ENCODE data around the gene PRRT1.

- TF ChIP-seq, protein P1, sequence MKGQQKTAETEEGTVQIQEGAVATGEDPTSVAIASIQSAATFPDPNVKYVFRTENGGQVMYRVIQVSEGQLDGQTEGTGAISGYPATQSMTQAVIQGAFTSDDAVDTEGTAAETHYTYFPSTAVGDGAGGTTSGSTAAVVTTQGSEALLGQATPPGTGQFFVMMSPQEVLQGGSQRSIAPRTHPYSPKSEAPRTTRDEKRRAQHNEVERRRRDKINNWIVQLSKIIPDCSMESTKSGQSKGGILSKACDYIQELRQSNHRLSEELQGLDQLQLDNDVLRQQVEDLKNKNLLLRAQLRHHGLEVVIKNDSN (IDR thresholded peaks at IDR 0.05), result no peak
- TF ChIP-seq ZBTB7A (IDR thresholded peaks at IDR 0.05; ENCODE audit: low read depth), result no peak
- no peak for TF ChIP-seq TCF12 (IDR thresholded peaks at IDR 0.05; ENCODE audit: low read depth)
- TF ChIP-seq TEAD4 (IDR thresholded peaks at IDR 0.05), result no peak
- no peak for TF ChIP-seq RAD21 (IDR thresholded peaks at IDR 0.05; ENCODE audit: low read depth)
- TF ChIP-seq EP300 (IDR thresholded peaks at IDR 0.05; ENCODE audit: borderline replicate concordance), result no peak
- no peak for TF ChIP-seq TAF1 (IDR thresholded peaks at IDR 0.05; ENCODE audit: low read depth)
- no peak for TF ChIP-seq CREB1 (IDR thresholded peaks at IDR 0.05; ENCODE audit: low read depth)
- TF ChIP-seq, protein P2, sequence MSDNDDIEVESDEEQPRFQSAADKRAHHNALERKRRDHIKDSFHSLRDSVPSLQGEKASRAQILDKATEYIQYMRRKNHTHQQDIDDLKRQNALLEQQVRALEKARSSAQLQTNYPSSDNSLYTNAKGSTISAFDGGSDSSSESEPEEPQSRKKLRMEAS (IDR thresholded peaks at IDR 0.05), result no peak
- TF ChIP-seq EGR1 (IDR thresholded peaks at IDR 0.05), result no peak
- TF ChIP-seq FOXM1 (IDR thresholded peaks at IDR 0.05; ENCODE audit: borderline replicate concordance, low read depth), result no peak
- TF ChIP-seq YY1 (IDR thresholded peaks at IDR 0.05; ENCODE audit: low read depth), result no peak
Observed at GRCh38 chr6:32148289-32149091, 3.2 kb downstream of the PRRT1 start.
